IPS-11a (cell line): Measurements from ENCODE around the gene PARD6B.
"Not testable (repeated sequence)": the region's sequence is repeated elsewhere in the genome, so short reads cannot be mapped to it uniquely, and the experiment has no call there.

Experiments used
- H3K4me3 ChIP-seq: one replicate; pipeline ENCODE4 v1.5.1; 2013; ENCODE audit warnings: low read depth, low read length, control low read depth

PARD6B gene

DNA sequence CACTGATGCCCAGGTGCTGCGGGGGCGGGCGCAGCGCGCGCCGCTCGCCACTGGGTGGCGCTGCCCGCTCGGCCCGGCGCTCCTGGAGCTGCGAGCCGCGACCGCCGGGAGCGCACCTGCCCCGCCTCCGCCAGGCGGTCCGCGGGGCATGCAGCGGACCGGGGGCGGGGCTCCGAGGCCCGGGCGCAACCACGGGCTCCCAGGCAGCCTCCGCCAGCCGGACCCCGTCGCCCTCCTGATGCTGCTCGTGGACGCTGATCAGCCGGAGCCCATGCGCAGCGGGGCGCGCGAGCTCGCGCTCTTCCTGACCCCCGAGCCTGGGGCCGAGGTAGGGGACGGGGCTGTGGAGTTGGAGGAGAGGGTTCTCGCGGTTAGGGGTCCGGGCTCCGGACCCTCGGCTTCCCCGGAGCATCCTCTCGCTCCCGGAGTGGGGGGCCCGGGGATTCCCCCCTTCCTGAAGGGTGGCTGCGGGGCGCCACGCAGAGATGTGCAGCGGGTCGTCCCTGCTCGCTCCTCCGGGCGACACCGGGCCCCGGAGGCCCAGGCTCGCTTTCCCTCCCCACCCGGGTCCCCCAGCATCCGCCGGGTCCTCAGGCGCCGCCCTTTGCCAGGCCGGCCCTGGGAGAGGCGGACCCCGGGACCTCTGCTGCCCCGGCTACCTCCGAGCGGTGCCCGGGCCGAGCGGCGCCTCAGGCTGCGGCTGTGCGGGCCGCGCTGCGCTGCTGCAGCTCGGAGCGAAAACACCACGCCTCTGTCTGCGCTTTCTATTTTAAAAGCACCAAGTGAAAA lies 63.7 kb downstream of the PARD6B start, which contains the start of gene BCAS4:
TSS of gene BCAS4 (plus strand) at position 216 of the 789 bp plus-strand sequence. CDS start at position 239, 23 bp downstream.
- peak within 1 kb of the TSS; percentile 80 for H3K4me3 ChIP-seq

DNA sequence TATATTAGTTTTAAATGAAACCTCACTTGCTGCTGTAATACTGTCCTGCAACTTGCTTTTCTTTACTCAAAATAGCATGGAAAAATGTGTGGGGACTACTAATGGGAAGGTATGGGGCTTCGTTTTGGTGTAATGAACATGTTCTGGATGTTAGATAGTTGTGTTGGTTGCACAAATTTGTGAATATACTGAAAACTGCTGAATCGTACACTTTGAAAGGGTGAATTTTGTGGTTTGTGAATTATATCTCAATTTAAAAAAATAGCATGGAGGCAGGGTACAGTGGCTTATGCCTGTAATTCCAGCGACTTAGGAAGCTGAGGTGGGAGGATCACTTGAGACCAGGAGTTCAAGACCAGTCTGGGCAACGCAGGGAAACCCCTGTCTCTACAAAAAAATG lies 65.8 kb downstream of the PARD6B start:
- H3K4me3 ChIP-seq = no peak overlapping the region

DNA sequence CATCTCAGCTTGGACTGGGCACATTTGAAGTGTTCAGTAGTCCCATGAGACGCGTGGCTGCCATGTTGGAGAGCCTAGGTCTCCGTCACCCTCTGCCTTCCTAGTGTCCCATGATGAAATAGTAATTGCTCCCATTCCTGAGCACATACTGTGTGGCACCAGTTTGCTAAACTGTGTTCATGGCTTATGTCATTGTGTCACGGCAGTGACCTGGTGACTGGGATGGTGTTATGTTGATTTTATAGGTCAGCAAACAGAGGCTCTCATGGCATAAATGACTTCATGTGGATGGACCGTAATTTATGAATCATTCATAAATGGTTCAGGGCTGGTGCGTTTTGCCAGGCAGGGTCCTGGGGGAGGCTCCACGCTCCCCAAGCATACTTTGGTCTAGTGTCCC lies 67.3 kb downstream of the PARD6B start:
- no peak overlapping the region for H3K4me3 ChIP-seq

DNA sequence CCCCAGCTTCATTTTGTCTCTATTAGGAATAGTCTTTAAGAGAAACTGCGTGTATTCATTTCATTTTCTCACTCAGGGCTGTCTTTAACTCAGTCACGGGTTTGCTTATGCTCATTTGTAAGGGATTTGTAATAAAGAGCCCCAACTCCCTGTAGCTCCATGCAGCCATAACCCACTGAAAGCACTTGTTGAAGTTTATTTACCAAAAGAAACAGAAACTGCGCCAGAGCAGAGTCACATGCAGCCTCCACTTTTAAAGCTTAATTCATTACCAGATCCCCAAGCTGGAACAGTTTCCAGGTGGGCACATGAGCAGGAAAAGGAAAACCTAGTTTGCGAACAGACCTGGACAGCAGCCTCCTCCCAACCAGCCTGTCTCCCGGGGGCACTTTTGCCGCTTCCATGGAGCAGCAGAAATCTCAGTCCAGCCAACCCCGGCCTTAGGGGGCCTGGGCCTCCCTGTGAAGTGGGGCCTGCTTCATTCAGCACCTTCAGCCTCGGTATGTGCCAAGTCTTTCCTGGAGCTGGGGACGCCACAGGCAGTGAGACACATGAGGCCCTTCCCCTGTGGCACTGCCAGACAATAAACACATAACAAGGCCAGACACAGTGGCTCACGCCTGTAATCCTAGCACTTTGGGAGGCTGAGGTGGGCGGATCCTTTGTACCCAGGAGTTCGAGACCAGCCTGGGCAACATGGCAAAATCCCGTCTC lies 68.0 kb downstream of the PARD6B start:
- H3K4me3 ChIP-seq = no peak overlapping the region

DNA sequence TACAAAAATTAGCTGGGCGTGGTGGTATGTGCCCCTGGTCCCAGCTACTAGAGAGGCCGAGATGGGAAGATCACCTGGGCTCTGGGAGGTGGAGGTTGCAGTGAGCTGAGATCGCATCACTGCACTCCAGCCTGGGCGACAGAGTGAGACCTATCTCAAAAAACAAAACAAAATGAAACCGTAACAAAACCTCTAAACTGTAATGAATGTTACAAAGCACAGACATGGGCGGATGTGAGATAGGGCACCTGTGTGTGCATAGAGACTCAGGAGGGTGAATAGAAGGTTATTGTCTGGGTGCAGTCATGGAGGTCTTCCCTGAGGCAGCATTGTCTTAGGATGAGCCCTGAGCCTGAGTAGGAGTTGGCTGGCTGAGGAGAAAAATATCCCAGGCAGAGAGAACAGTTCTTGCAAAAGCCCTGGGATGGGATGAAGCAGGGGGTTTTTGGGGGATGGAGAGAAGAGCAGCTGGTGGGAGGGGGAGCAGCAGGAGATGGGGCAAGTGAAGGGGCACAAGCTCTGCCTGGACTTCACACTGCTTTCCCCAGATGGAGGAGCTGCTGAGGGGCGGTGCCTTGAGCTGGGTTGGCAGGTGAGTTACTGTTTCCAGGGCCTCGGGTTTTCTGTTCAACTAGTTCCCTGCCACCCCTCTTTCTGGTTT lies 68.6 kb downstream of the PARD6B start:
- H3K4me3 ChIP-seq = no peak overlapping the region

DNA sequence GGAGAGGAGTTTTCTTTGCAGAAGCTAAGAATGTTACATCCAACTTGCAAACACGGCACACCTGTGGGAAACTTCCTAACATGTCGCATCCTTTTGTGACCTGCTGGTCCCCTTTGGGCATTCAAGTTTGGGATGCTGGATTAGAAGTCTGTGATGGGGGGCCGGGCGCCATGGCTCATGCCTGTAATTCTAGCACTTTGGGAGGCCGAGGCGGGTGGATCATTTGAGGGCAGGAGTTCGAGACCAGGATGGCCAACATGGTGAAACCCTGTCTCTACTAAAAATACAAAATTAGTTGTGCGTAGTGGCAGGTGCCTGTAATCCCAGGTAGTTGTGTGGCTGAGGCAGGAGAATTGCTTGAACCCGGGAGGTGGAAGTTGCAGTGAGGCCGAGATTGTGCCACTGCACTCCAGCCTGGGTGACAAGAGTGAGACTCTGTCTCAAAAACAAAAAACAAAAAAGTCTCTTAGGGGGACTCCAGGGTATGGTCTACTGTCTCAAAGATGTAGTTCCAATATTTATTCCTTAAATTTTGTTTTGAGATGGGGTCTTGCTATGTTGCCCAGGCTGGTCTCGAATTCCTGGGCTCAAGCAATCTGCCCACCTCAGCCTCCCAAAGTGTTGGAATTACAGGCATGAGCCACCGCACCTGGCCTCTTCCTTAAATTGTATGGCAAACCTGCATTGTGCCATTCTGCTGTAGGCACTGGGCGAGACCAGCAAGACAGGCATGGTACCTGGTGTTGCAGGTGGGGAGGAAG lies 69.8 kb downstream of the PARD6B start:
- not testable (repeated sequence) for H3K4me3 ChIP-seq

DNA sequence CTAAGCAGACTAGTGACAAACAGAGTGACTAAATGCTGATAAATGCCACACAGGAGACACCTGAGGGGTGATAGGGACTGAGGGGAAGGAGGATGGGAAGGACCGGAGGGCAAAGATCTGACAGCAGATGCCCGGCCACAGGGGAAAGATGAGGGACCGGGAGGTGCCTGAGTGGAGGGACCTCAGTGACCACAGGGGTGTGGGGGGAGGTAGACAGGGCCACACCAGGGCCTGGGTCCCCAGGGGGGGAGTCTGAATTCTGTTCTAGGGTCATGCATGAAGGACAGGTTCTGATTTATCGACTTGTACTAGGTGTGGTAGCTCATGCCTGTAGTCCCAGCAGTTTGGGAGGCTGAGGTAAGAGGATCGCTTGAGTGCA lies 70.4 kb downstream of the PARD6B start:
- H3K4me3 ChIP-seq = no peak overlapping the region

DNA sequence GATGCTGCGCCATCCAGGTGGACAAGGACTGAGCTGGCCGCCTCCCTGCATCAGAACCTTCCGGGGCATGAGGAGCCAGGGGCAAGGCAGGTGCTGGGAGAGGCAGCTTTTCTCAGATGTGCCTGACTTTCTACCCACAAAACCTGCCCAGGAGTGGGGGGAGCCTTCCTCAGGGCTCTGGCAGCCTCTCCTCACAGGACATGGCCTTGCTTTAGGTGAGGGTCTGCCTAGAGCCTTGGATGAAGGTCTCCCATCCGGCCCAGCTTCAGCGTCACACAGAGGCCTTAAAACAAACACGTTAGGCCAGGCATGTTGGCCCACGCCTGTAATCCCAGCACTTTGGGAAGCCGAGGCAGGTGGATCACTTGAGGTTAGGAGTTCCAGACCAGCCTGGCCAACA lies 70.9 kb downstream of the PARD6B start:
- no peak overlapping the region for H3K4me3 ChIP-seq

DNA sequence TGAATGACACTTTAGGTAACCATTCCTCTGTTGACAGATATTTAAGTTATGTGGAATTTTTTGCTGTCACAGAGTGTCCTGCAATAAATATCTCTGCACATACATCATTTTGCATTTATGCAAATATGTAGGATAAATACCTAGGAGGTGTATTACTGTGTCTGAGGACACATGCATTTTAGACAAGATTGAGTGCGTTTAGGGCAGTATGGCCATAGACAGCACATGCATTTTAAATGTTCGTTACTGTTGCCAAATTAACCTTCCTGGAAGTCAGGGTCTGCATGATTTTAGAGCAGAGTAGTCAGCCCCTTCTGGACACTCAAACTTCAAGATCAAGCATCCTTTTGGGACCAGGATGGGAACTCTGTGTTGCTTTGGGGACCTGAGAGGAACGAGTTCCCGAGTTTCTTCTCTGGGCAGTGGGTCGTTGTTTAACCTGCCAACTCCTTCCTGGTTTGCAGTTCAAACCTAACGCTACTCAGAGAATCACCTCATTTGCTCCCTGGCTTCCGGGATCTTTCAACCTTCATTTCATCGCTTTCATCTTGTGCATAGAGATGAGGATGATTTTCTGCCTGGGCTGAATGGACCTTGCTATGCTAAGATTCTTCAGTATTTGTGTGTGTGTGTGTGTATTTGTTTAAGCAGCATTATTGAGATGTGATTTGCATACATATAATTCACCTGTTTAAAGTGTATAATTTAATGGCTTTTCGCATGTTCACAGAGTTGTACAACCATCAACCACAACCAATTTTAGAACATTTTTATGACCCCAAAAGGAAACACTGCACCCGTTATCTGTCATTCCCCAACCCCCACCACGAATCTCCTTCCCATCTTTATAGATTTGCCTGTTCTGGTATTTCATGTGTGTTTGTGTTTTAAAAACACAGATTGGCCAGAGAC lies 73.3 kb downstream of the PARD6B start:
- no peak overlapping the region for H3K4me3 ChIP-seq

DNA sequence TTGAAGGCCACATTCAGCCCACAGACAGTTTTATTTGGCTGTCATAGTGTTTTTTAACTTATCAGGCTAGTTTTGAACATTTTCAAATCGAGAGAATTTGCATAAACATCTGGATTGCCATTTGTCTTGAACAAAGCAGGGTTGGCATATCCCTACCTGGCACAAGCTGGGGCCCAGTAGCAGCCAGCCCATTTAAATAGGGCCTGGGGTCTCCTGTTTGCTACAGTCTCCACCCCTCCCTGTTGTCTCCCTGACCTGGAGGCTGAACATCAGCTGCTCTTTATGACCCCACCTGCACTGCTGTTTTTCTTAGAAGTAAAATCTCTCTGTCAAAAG lies 73.9 kb downstream of the PARD6B start:
- no peak overlapping the region for H3K4me3 ChIP-seq

DNA sequence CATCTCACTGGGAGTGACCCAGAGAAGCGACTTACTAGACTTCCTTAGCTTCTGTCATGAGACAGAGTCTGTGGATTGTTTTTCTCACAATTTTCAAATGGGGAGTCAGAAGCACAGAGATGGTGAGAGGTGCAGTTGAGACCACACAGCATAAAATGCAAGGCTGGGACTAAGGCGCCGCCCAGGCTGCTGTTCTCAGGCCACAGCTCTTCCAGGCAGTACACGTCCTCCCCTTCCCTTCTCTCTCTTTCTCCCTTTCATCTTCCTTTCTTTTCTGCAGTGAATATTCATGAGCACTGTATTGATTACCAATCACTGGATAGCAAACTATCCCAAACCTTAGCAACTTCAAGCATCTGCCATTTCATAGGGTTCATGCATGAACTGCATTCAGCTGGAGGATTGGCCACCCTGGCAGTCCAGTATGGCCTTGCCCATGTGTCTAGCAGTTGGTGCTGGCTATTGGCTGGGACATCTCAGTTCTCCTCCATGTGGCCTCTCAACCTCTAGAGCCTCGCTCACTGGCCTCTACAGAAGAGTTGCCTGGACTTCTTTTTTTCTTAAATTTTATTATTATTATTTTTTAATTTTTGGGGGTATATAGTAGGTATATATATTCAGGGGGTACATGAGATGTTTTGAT lies 74.9 kb downstream of the PARD6B start:
- no peak overlapping the region for H3K4me3 ChIP-seq
